GM23338 (cell line): ENCODE results near the gene KRT2. TPM values are rescaled to one million over a fixed set of nuclear protein-coding genes. Genes with fewer than 3 reads are reported as not detected.

ENCODE experiments used
- ATAC-seq: fragments of 200-7000 bp; cut with Tn5 transposase; 3 replicates; pipeline ENCODE4 v1.9.1; 2020
- DNase-seq: peaks from one replicate; pipeline ENCODE4 v3.0.0-alpha.2; 2015; ENCODE audit warnings: low spot score
- H2AFZ ChIP-seq: fragments of 200-600 bp; sonication (generic); 2 replicates; pipeline ENCODE4 v1.8.0; 2016; ENCODE audit warnings: antibody characterized with exemption, mild to moderate bottlenecking, moderate library complexity
- H3F3A ChIP-seq: fragments of 200-600 bp; sonication (generic); replicated peaks from 2 replicates; pipeline ENCODE4 v1.8.0; 2017; ENCODE audit warnings: antibody characterized with exemption, mixed run types, low read depth
- H3K27ac ChIP-seq: fragments of 200-600 bp; sonication (generic); 2 replicates; pipeline ENCODE4 v1.6.1; 2016; ENCODE audit warnings: low read depth
- H3K27me3 ChIP-seq: fragments of 200-600 bp; sonication (generic); 2 replicates; pipeline ENCODE4 v1.8.0; 2016; ENCODE audit warnings: mild to moderate bottlenecking, mixed run types, moderate library complexity; ENCODE audit not compliant: insufficient read depth
- H3K36me3 ChIP-seq: fragments of 200-600 bp; sonication (generic); 2 replicates; pipeline ENCODE4 v1.8.0; 2016; ENCODE audit warnings: mild to moderate bottlenecking; ENCODE audit not compliant: insufficient read depth
- H3K4me1 ChIP-seq: fragments of 200-600 bp; sonication (generic); 2 replicates; pipeline ENCODE4 v1.8.0; 2016; ENCODE audit warnings: mild to moderate bottlenecking, moderate library complexity; ENCODE audit not compliant: insufficient read depth
- H3K4me2 ChIP-seq: fragments of 200-600 bp; sonication (generic); 2 replicates; pipeline ENCODE4 v1.7.1; 2017; ENCODE audit warnings: mixed run types
- H3K4me3 ChIP-seq: fragments of 200-600 bp; sonication (generic); 2 replicates; pipeline ENCODE4 v1.6.1; 2016; ENCODE audit warnings: mixed run types
- H3K79me2 ChIP-seq: fragments of 200-600 bp; sonication (generic); replicated peaks from 2 replicates; pipeline ENCODE4 v1.8.0; 2017; ENCODE audit warnings: mild to moderate bottlenecking; ENCODE audit not compliant: insufficient read depth
- H3K9me2 ChIP-seq: fragments of 200-600 bp; sonication (generic); 2 replicates; pipeline ENCODE4 v1.8.0; 2017; ENCODE audit not compliant: insufficient read depth
- H4K20me1 ChIP-seq: fragments of 200-600 bp; sonication (generic); replicated peaks from 2 replicates; pipeline ENCODE4 v1.8.0; 2017; ENCODE audit warnings: mild to moderate bottlenecking; ENCODE audit not compliant: insufficient read depth
- H3K27ac Mint-ChIP-seq: 2 replicates; pipeline ENCODE4 v1.8.0; 2020; ENCODE audit warnings: inconsistent platforms, mild to moderate bottlenecking, moderate library complexity, mixed read lengths
- H3K27me3 Mint-ChIP-seq: 3 replicates; pipeline ENCODE4 v1.8.0; 2022; ENCODE audit warnings: low read depth, mild to moderate bottlenecking, moderate library complexity, mixed read lengths, inconsistent platforms; ENCODE audit not compliant: insufficient read depth, poor library complexity
- H3K36me3 Mint-ChIP-seq: 3 replicates; pipeline ENCODE4 v1.8.0; 2021; ENCODE audit warnings: low read depth, mild to moderate bottlenecking, inconsistent platforms, moderate library complexity, mixed read lengths
- H3K4me1 Mint-ChIP-seq: 3 replicates; pipeline ENCODE4 v1.8.0; 2020; ENCODE audit warnings: mild to moderate bottlenecking, inconsistent platforms, mixed read lengths
- H3K4me3 Mint-ChIP-seq: 3 replicates; pipeline ENCODE4 v1.8.0; 2021; ENCODE audit warnings: moderate library complexity, mild to moderate bottlenecking, inconsistent platforms, mixed read lengths
- H3K9me3 Mint-ChIP-seq: 3 replicates; pipeline ENCODE4 v1.8.0; 2020; ENCODE audit warnings: moderate library complexity, mild to moderate bottlenecking, inconsistent platforms, mixed read lengths
- CREB1 ChIP-seq: fragments of 250-450 bp; sonication (Bioruptor Pico); IDR thresholded peaks from 2 replicates; pipeline ENCODE4 v1.5.0; 2020; ENCODE audit warnings: low read depth, mild to moderate bottlenecking, moderate library complexity
- EZH2 ChIP-seq: fragments of 200-600 bp; sonication (generic); IDR thresholded peaks from one replicate; pipeline ENCODE4 v1.8.0; 2017; ENCODE audit warnings: antibody characterized with exemption, mild to moderate bottlenecking, low read depth; ENCODE audit not compliant: unreplicated experiment
- EZH2phosphoT487 ChIP-seq: fragments of 200-600 bp; sonication (generic); IDR thresholded peaks from one replicate; pipeline ENCODE4 v1.8.1; 2018; ENCODE audit warnings: antibody characterized with exemption; ENCODE audit not compliant: unreplicated experiment
- JUNB ChIP-seq: IDR thresholded peaks from one replicate; pipeline ENCODE4 v1.6.1; 2016; ENCODE audit warnings: antibody characterized with exemption; ENCODE audit not compliant: unreplicated experiment
- NANOG ChIP-seq: IDR thresholded peaks from 2 replicates; pipeline ENCODE4 v1.6.1; 2016; ENCODE audit warnings: antibody characterized with exemption, borderline replicate concordance
- POLR2AphosphoS5 ChIP-seq: IDR thresholded peaks from 2 replicates; pipeline ENCODE4 v1.6.1; 2016; ENCODE audit warnings: antibody characterized with exemption, low read depth
- STAT1 ChIP-seq: IDR thresholded peaks from one replicate; pipeline ENCODE4 v1.6.1; 2016; ENCODE audit warnings: antibody characterized with exemption; ENCODE audit not compliant: unreplicated experiment
- ZNF114 ChIP-seq: fragments of 250-450 bp; sonication (Bioruptor Pico); IDR thresholded peaks from 2 replicates; pipeline ENCODE4 v1.5.0; 2020; ENCODE audit warnings: mild to moderate bottlenecking, moderate library complexity
- ZNF331 ChIP-seq: fragments of 250-450 bp; sonication (Bioruptor Pico); IDR thresholded peaks from 2 replicates; pipeline ENCODE4 v1.5.0; 2020; ENCODE audit warnings: low read depth, mild to moderate bottlenecking, moderate library complexity
- polyA plus RNA-seq: library from polyadenylated mRNA; unstranded; fragments of >200 nt; fragmentation: Nextera tagmentation; extraction: Ambion mirVana; gene quantifications from 2 replicates; pipeline ENCODE4 v1.2.1, GENCODE V29; 2016
- total RNA-seq: library from RNA; depleted of rRNA; stranded (reverse); fragments of >200 nt; shearing (Covaris generic); gene quantifications from 2 replicates; pipeline ENCODE4 v1.2.3, GENCODE V29; 2014
- TF ChIP-seq, protein P1 (sequence below): fragments of 250-450 bp; sonication (Bioruptor Pico); IDR thresholded peaks from 2 replicates; pipeline ENCODE4 v1.5.0; 2020; ENCODE audit warnings: mild to moderate bottlenecking, moderate library complexity
- TF ChIP-seq, protein P2 (sequence below): IDR thresholded peaks from one replicate; pipeline ENCODE4 v1.6.1; 2018; ENCODE audit warnings: antibody characterized with exemption; ENCODE audit not compliant: unreplicated experiment
- TF ChIP-seq, protein P3 (sequence below): IDR thresholded peaks from 2 replicates; pipeline ENCODE4 v1.6.1; 2016; ENCODE audit warnings: antibody characterized with exemption
- TF ChIP-seq, protein P4 (sequence below), 2 experiments: fragments of 200-600 bp in 1 of 2; sonication (generic) in 1 of 2; conservative IDR thresholded peaks; 2 replicates each; pipeline versions ENCODE4 v1.5.1 to v1.6.1; 2016 to 2017; ENCODE audit warnings: antibody characterized with exemption in 2 of 2, low read depth in 2 of 2, mild to moderate bottlenecking in 2 of 2, moderate library complexity in 1 of 2

The KRT2 gene
- total and polyA plus RNA-seq, 2 experiments from 2014 or later: not detected

DNA sequence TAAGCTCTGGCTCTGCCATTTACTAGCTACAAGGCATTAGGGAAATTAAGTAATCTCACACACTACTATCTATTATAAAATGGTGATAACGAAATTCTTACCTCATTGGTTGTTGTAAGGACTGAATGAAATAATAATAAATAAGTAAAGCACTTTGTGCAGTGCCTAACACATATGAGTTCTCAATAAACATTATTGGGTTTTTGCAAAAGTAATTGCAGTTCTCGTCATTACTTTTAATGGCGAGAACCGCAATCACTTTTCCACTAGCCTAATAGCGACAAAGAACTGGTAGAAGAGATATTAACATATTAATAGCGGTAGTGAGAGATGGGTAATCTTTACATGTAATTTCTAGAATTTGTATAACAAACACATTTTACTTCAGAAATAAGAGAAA lies 42.1 kb upstream of the KRT2 start:
- no peak for TF ChIP-seq CREB1 (CRISPR knock-in tag)
- TF ChIP-seq EZH2phosphoT487: no peak
- TF ChIP-seq, protein P1, sequence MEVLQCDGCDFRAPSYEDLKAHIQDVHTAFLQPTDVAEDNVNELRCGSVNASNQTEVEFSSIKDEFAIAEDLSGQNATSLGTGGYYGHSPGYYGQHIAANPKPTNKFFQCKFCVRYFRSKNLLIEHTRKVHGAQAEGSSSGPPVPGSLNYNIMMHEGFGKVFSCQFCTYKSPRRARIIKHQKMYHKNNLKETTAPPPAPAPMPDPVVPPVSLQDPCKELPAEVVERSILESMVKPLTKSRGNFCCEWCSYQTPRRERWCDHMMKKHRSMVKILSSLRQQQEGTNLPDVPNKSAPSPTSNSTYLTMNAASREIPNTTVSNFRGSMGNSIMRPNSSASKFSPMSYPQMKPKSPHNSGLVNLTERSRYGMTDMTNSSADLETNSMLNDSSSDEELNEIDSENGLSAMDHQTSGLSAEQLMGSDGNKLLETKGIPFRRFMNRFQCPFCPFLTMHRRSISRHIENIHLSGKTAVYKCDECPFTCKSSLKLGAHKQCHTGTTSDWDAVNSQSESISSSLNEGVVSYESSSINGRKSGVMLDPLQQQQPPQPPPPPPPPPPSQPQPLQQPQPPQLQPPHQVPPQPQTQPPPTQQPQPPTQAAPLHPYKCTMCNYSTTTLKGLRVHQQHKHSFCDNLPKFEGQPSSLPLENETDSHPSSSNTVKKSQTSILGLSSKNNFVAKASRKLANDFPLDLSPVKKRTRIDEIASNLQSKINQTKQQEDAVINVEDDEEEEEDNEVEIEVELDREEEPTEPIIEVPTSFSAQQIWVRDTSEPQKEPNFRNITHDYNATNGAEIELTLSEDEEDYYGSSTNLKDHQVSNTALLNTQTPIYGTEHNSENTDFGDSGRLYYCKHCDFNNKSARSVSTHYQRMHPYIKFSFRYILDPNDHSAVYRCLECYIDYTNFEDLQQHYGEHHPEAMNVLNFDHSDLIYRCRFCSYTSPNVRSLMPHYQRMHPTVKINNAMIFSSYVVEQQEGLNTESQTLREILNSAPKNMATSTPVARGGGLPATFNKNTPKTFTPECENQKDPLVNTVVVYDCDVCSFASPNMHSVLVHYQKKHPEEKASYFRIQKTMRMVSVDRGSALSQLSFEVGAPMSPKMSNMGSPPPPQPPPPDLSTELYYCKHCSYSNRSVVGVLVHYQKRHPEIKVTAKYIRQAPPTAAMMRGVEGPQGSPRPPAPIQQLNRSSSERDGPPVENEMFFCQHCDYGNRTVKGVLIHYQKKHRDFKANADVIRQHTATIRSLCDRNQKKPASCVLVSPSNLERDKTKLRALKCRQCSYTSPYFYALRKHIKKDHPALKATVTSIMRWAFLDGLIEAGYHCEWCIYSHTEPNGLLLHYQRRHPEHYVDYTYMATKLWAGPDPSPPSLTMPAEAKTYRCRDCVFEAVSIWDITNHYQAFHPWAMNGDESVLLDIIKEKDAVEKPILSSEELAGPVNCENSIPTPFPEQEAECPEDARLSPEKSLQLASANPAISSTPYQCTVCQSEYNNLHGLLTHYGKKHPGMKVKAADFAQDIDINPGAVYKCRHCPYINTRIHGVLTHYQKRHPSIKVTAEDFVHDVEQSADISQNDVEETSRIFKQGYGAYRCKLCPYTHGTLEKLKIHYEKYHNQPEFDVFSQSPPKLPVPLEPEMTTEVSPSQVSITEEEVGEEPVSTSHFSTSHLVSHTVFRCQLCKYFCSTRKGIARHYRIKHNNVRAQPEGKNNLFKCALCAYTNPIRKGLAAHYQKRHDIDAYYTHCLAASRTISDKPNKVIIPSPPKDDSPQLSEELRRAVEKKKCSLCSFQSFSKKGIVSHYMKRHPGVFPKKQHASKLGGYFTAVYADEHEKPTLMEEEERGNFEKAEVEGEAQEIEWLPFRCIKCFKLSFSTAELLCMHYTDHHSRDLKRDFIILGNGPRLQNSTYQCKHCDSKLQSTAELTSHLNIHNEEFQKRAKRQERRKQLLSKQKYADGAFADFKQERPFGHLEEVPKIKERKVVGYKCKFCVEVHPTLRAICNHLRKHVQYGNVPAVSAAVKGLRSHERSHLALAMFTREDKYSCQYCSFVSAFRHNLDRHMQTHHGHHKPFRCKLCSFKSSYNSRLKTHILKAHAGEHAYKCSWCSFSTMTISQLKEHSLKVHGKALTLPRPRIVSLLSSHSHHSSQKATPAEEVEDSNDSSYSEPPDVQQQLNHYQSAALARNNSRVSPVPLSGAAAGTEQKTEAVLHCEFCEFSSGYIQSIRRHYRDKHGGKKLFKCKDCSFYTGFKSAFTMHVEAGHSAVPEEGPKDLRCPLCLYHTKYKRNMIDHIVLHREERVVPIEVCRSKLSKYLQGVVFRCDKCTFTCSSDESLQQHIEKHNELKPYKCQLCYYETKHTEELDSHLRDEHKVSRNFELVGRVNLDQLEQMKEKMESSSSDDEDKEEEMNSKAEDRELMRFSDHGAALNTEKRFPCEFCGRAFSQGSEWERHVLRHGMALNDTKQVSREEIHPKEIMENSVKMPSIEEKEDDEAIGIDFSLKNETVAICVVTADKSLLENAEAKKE (CRISPR knock-in tag): no peak
- no peak for TF ChIP-seq ZNF114 (CRISPR knock-in tag)
- TF ChIP-seq, protein P2, sequence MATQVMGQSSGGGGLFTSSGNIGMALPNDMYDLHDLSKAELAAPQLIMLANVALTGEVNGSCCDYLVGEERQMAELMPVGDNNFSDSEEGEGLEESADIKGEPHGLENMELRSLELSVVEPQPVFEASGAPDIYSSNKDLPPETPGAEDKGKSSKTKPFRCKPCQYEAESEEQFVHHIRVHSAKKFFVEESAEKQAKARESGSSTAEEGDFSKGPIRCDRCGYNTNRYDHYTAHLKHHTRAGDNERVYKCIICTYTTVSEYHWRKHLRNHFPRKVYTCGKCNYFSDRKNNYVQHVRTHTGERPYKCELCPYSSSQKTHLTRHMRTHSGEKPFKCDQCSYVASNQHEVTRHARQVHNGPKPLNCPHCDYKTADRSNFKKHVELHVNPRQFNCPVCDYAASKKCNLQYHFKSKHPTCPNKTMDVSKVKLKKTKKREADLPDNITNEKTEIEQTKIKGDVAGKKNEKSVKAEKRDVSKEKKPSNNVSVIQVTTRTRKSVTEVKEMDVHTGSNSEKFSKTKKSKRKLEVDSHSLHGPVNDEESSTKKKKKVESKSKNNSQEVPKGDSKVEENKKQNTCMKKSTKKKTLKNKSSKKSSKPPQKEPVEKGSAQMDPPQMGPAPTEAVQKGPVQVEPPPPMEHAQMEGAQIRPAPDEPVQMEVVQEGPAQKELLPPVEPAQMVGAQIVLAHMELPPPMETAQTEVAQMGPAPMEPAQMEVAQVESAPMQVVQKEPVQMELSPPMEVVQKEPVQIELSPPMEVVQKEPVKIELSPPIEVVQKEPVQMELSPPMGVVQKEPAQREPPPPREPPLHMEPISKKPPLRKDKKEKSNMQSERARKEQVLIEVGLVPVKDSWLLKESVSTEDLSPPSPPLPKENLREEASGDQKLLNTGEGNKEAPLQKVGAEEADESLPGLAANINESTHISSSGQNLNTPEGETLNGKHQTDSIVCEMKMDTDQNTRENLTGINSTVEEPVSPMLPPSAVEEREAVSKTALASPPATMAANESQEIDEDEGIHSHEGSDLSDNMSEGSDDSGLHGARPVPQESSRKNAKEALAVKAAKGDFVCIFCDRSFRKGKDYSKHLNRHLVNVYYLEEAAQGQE: no peak
- no peak for TF ChIP-seq NANOG
- TF ChIP-seq POLR2AphosphoS5: no peak
- TF ChIP-seq, protein P3, sequence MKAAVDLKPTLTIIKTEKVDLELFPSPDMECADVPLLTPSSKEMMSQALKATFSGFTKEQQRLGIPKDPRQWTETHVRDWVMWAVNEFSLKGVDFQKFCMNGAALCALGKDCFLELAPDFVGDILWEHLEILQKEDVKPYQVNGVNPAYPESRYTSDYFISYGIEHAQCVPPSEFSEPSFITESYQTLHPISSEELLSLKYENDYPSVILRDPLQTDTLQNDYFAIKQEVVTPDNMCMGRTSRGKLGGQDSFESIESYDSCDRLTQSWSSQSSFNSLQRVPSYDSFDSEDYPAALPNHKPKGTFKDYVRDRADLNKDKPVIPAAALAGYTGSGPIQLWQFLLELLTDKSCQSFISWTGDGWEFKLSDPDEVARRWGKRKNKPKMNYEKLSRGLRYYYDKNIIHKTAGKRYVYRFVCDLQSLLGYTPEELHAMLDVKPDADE: no peak
- no peak for TF ChIP-seq ZNF331
- TF ChIP-seq, protein P4, sequence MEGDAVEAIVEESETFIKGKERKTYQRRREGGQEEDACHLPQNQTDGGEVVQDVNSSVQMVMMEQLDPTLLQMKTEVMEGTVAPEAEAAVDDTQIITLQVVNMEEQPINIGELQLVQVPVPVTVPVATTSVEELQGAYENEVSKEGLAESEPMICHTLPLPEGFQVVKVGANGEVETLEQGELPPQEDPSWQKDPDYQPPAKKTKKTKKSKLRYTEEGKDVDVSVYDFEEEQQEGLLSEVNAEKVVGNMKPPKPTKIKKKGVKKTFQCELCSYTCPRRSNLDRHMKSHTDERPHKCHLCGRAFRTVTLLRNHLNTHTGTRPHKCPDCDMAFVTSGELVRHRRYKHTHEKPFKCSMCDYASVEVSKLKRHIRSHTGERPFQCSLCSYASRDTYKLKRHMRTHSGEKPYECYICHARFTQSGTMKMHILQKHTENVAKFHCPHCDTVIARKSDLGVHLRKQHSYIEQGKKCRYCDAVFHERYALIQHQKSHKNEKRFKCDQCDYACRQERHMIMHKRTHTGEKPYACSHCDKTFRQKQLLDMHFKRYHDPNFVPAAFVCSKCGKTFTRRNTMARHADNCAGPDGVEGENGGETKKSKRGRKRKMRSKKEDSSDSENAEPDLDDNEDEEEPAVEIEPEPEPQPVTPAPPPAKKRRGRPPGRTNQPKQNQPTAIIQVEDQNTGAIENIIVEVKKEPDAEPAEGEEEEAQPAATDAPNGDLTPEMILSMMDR (conservative IDR thresholded peaks at IDR 0.05; ENCODE audit: low read depth in 2 of 2): no peak
- no peak for TF ChIP-seq JUNB
- TF ChIP-seq STAT1: no peak
- no peak for TF ChIP-seq EZH2
- peaks cover 20% of the 10 kb centered on the region for H3K27me3 Mint-ChIP-seq

More for the DNA sequence above, 42.1 kb upstream of the KRT2 start:
- H3K9me3 Mint-ChIP-seq: no peaks in the 10 kb centered on the region
- Histone ChIP-seq H3K79me2 (no peaks in the 10 kb centered on the region), H3K9me2 (no peaks in the 10 kb centered on the region), H4K20me1 (no peaks in the 10 kb centered on the region), H3K4me2 (no peak overlapping the region), H3K4me3 (no peak overlapping the region), H3K27ac (no peak overlapping the region), H3F3A (no peaks in the 10 kb centered on the region), H2AFZ (no peak overlapping the region), H3K36me3 (no peaks in the 10 kb centered on the region), H3K27me3 (peaks cover 28% of the 10 kb centered on the region), H3K4me1 (peaks cover 16% of the 10 kb centered on the region)
- no peak overlapping the region for H3K27ac Mint-ChIP-seq
- H3K4me3 Mint-ChIP-seq: no peak overlapping the region
- DNase-seq (no peak), ATAC-seq (no peak)
- H3K36me3 Mint-ChIP-seq: no peaks in the 10 kb centered on the region
- peaks cover 19% of the 10 kb centered on the region for H3K4me1 Mint-ChIP-seq
